Stimulated activated CD8-positive, alpha-beta memory T cell treated with anti-CD3 and anti-CD28 coated beads, Interleukin-4, amount 100 ng/mL, for 4 hours (primary cell): Measurements from ENCODE around the gene FMN1.

Experiments
- DNase-seq, 2 donors: peaks; one replicate each; pipeline ENCODE4 v3.0.0-alpha.2; 2020; ENCODE audit warnings: low read depth in 2 of 2, low spot score in 1 of 2

Gene FMN1

GRCh38 chr15:32736701-32737061 is 457.8 kb downstream of the FMN1 start:
- DNase-seq, result no peak

DNA sequence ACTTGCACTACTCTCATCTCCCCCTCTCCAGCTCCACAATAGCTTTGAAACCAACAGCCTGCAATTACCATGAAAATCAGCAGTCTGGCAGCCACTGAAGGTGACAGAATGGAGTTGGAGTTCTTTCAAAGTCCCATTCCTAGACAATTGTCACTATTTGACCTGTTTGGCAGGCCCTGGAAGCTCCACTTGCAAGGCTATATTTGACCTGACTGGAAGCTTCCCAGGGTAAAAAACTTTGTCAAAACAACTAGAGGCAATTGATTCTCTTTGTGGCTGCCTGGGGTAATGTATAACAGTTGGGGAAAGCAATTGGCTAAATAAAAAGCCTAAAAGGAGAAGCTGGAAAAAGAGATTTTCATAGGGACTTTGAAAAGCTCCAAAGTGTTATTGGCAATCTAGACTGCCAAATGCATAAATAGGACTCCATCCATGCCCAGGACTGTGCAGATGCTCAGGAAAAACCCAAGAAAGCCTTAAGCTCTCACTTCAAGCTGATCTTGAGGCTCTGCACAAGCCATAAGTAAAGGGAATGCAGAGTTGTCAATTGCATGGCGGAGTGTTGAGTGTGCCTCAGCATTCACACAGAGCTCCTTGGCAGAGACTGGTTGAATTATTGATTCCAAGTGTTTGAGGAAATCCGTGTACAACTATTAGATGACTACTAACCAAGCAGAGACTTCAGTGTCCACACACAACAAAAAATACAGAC is 458.4 kb downstream of the FMN1 start:
- DNase-seq, result no peak

DNA sequence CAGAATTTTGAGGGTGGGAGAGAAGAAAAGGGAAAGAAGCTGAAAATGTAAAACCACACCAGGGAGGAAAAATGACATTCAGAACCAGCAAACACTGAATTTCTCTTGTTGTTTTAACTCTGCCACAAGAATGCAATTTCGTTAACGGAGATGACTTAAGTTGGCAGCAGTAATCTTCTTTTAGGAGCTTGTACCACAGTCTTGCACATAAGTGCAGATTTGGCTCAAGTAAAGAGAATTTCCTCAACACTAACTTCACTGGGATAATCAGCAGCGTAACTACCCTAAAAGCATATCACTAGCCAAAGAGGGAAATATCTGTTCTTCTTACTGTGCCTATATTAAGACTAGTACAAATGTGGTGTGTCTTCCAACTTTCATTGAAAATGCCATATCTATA is 461.2 kb downstream of the FMN1 start:
- no peak for DNase-seq

DNA sequence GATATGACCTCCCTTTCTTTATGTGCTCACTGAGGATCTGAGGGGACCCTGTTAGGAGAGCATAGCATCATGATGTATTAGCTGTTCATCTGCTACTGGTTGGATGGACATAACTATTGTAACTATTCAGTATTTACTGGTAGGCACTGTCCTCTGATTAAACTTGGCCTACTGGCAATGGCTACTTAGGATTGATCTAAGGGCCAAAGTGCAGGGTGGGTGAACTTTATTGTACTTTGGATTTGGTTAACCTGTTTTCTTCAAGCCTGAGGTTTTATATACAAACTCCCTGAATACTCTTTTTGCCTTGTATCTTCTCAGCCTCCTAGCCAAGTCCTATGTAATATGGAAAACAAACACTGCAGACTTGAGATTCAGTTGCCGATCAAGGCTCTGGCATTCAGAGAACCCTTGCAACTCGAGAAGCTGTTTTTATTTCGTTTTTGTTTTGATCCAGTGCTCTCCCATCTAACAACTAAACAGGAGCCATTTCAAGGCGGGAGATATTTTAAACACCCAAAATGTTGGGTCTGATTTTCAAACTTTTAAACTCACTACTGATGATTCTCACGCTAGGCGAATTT is 461.8 kb downstream of the FMN1 start:
- DNase-seq, result no peak

GRCh38 chr15:32730677-32731654 is 463.5 kb downstream of the FMN1 start:
- no peak for DNase-seq

DNA sequence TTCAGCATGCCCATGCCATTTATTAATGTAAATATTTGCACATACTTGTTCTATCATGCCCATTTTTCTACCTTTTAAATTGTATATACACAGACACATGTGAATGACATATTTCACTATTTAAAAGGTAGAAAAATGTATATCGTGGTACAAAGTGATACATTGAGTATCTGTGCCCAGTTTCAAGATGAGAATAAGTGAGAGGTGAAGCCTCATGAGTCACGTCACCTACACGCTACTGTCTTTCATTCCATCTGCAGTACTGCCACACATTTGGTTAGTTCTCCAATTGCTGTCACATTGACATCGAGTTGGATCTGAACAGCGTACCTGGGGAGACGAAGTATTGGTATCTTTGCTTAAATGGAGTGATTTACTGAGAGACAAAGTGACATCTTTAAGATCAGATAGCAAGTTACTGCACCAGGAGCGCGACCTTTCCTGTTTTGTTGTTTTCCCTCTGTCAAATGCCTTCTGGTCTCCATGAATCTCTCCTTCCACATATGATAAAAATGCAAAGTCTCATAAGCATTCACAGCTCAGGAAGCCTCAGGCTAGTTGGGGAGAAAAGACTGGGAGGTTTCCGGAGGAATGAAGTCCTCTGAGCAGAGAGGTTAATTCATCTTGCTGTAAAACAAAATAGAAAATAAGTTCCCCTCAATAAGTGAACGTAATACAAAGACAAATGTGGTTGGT is 464.7 kb downstream of the FMN1 start:
- no peak for DNase-seq

DNA sequence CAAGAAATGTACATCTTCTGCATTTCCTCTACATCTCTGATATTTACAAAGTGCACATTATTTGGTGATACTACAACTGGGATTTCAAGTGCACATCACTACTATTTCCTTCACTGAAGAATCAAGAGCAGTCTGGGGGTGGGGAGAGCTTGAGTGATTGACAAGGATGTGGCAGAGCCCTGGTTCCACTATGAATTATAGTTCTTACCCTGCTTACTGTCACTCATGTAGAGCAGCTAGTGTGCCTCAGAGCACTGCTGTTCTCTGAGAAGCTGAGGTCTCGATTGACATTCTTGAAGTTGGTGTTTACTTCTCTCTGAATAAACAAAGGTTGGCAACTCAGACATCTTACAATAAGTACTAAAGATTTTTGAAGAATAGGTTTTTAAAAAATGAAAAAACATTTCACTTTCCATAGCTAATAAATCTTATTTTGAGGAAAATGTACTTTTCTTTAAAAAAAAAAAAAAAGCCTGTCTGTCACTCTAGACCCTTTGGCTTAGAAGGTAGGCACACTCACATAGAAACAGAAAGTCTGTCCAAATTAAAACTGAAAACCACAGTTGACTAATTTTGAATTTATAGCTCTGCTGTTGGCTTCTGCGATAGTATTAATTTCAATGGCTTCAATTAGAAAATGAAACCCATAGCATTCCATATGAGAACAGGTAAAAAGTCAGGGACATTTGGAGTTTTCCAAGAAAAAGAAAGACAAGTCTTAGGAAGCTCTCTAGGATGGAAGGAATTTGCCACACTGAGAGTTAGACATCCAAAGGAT is 471.2 kb downstream of the FMN1 start:
- no peak for DNase-seq

DNA sequence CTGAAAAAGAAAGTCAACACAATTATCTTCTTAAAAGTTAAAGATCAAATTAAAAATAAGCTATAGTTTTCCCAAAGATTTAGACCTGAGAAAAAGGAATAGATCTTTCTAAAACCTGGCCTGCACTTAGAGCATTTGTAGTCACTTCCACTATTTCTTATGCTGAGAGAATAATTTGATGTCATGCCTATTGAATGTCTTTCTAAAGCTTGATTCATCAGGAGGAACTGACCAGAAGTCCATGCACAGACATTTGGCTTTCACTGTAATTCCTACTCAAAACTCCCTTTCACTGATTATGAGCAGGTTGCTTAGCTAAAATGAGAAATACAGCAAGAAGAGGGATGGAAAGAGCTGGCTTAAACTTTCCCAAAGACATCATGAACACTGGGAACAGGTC is 472.4 kb downstream of the FMN1 start:
- no peak for DNase-seq

DNA sequence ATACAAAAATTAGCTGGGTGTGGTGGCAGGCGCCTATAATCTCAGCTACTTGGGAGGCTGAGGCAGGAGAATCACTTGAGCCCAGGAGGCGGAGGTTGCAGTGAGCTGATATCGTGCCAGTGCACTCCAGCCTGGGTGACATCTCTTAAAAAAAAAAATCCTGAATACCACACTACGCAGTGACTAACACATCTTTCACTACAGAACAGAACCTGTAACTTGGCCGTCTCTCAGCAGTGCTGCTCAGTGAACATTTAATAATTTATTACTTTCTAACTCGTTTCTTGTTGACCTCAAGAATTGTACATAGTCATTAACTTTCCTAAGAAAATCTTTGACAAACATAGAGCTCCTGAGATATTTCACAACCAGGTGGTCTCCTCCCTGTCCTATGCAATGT is 472.9 kb downstream of the FMN1 start:
- no peak for DNase-seq

DNA sequence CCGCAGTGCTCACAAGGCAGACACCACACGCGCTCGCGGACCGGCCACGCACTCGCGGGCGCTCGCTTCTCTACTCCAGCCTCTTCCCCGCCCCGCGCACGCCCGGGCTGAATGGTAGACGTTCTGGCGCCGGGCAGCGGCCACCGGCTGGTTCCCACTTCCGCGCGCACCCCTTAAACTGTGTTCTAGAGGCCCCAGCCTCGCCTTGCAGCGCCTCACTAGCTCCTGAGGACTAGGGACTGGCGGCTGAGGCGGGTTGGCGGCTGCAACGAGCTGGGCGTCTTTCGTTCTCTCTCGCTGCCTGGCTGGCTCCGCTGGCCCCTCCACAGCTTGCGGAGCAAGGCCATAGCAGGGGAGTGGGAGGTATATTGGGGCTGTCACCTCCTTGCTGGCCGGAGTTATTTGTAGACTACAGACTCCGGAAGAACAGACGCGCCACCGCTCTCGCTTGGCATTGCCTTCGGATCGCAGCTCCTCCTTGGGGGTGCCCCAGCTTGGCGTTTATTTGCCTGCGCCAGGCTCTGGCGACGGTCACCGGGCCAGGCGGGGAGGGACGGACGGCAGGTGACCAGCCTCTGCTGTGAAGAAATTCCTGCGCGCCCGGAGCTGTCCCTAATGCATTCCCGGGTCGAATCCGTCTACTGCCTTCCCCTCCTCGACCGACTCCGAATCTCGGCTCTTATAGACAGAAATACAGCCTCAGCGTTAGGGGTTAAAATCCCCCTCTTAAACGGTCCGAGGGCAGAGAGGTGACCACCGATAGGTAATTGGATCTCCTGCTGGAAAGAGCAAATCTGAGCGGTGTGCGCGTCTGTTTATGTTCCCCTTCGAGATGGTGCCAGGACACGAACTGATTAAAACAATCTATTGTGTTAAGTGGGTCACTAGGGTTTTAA is 475.4 kb downstream of the FMN1 start:
- DNase-seq, result no peak

DNA sequence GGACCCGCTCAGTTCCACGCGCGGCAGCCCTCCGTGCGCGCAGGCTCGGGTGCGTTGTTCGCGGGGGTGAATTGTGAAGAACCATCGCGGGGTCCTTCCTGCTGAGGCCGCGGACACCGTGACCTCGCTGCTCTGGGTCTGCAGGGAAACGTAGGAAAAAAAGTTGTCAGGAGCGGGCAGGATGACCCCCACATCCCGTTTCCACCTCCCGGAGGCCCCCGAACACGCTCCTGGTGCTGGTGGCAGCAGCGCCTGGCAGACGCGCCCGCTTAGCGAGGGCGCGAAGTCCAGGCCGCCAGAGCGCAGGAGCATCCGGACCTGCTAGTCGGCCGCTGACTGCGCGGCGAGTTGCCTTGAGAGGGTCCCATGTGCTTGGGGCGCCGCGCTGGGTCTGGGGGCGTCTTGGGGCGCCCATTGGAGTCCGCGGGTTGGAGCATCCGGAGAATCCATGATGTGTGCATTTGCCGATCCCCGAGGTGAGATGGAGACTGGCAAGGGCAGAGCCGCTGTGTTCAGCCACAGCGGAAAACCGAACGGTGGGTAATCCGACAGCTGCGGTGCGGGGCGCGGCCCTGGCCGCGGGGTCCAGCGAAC is 476.2 kb downstream of the FMN1 start:
- no peak for DNase-seq

DNA sequence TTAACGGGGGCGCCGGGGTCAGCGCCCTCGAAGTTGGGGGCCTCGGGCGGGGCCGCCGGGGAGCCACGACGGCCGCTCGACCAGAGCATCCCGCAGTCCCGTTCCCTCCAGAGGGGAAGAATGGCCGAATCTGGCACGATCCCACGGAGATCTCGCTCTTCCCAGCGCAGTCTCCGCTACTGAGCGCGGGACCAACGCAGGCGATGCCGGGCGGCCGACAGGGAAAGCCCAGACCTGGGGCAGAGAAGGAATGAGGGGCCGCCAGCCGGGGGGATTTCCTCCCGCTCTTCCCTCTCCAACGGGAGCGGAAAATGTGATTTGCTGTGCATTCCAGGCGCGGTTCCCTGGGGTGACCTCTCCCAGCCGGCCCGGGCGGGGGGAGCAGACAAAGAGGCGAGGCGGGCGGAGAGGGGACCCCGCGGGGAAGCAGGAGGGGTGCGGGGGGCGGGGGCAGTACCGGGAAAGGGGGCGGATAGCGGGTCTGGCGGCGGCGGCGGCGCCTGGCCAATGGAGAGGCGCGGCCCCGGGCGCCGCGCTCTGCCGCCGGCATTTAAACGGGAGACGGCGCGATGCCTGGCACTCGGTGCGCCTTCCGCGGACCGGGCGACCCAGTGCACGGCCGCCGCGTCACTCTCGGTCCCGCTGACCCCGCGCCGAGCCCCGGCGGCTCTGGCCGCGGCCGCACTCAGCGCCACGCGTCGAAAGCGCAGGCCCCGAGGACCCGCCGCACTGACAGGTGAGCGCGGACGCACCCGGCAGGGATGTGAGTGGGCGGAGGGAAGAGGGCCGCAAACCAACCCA is 476.9 kb downstream of the FMN1 start, which contains the start of gene GREM1:
Gene GREM1 (plus strand): TSS at position 579 of the 801 bp plus-strand sequence. CDS start 12,687 bp downstream, outside the sequence.
- no peak for DNase-seq

DNA sequence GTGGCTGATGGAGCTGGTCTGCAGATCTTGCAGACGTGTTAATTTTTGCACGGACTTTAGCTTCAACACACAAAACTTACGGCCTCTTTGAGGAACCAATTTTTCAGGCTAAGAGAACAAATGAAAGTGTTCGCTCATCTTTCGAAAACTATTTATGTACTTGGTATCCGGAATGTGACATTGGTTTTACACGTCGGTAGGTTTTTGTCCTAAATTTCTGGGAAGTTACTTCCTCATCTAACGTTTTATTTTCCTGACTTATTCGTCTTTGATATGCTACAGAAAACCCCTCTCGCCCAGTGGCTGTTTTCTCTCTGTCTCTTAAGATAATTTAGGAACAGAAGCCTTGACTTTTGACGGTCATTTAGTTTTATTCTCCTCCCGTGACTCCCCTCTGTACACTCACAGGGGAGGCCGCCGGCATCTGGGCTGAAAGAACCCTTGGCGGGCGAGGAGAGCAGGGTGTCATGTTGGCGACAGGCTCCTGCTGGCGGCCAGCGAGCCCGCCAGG is 477.5 kb downstream of the FMN1 start:
- no peak for DNase-seq

DNA sequence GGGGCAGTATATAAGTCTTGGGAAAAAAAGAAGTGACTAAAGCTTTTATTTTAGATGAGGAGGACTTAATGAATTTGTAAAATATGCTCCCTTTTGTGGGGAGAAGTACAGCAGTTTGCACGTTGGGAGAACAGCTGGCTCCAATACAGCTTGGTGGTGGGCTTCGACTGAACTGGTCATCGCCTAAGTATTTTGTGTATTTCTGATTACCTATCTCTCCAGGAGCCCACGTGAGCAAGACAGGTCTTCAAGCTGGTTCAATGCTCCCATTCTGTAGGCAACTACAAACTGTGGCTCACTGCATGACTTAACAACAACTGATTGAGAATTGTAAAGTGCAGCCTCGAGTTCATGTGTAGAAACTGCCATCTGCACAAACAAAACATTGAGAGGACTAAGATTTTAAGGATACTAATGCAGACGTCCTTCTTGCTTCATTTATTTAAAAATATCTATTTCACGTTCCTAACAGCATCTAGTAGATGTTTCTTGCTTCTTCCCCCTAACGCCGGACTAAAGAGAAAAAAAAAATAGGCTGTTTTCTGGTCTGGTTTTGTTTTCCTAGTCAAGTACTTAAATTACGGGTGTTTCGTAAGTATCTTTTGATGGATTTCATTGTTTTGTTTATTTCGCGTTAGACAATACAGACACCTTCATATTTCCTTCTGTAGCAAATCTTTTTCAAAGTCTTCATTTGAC is 478.1 kb downstream of the FMN1 start:
- DNase-seq, result no peak
